ENCODE measurements around the gene KAZALD1. TPM values are rescaled to one million over a fixed set of nuclear protein-coding genes. Genes with fewer than 3 reads are reported as not detected.
A peak's percentile ranks its signal among the peaks of the same experiment; 100 is the strongest.

Gene KAZALD1
- total RNA-seq, 6 donors from 2014 or later: 3.8 to 11.9 (median 9.8) TPM

- Histone ChIP-seq H3K4me3 (no peak overlapping the region), H3K9me3 (no peaks in the 10 kb centered on the region), H3K4me1 (peaks cover 10 to 26% (median 15%) of the 10 kb centered on the region in 4 donors), H3K27me3 (no peaks in the 10 kb centered on the region), H3K27ac (no peak overlapping the region), H3K36me3 (peaks cover 22 to 59% (median 46%) of the 10 kb centered on the region in 4 donors)
- WGBS, 2 donors: 84 to 86% methylated on average over 5 of the region's 5 CpGs
- no peak for ATAC-seq (ENCODE audit: low FRiP score in 2 of 2)
- DNase-seq: peak in 1 of 2 donors; percentile 49
- TF ChIP-seq EP300 (IDR thresholded peaks at IDR 0.05): no peak
These were observed 23.3 kb upstream of the KAZALD1 start for GRCh38 chr10:101038484-101038883.

- H3K27ac ChIP-seq: no peak overlapping the region
- no peak for ATAC-seq (ENCODE audit: low FRiP score in 2 of 2)
- 97% methylated on average over 3 of the region's 3 CpGs for WGBS, 2 donors
- peaks cover 15 to 25% (median 18%) of the 10 kb centered on the region in 4 donors for H3K4me1 ChIP-seq
- no peak overlapping the region for H3K4me3 ChIP-seq
- no peaks in the 10 kb centered on the region for H3K27me3 ChIP-seq
- H3K36me3 ChIP-seq: peaks cover 22 to 53% (median 41%) of the 10 kb centered on the region in 4 donors
- no peak for DNase-seq
- H3K9me3 ChIP-seq: no peaks in the 10 kb centered on the region
- TF ChIP-seq POLR2A (IDR thresholded peaks at IDR 0.05): no peak
These were observed 21.7 kb upstream of the KAZALD1 start for GRCh38 chr10:101040061-101040460.

- no peak overlapping the region for H3K27ac ChIP-seq
- no peak for TF ChIP-seq EP300 (IDR thresholded peaks at IDR 0.05)
- no peak for TF ChIP-seq POLR2A (IDR thresholded peaks at IDR 0.05)
- TF ChIP-seq POLR2AphosphoS5 (IDR thresholded peaks at IDR 0.05): no peak
- no peak for TF ChIP-seq CTCF (IDR thresholded peaks at IDR 0.05)
- WGBS, 2 donors: 25 to 38% methylated on average over 2 of the region's 2 CpGs
- ATAC-seq (ENCODE audit: low FRiP score in 2 of 2) (no peak), DNase-seq (no peak)
- no peaks in the 10 kb centered on the region for H3K9me3 ChIP-seq
- no peaks in the 10 kb centered on the region for H3K27me3 ChIP-seq
- H3K36me3 ChIP-seq: peaks cover 22 to 45% (median 34%) of the 10 kb centered on the region in 4 donors
- H3K4me1 ChIP-seq: peaks cover 15 to 25% (median 18%) of the 10 kb centered on the region in 4 donors
- no peak overlapping the region for H3K4me3 ChIP-seq
These were observed 20.9 kb upstream of the KAZALD1 start for GRCh38 chr10:101040851-101041250.

GRCh38 chr10:101041252-101041761, 20.5 kb upstream of the KAZALD1 start:
- peak; percentile 84 to 87 for ATAC-seq (ENCODE audit: low FRiP score in 2 of 2)
- WGBS, 2 donors: 18 to 20% methylated on average over 6 of the region's 6 CpGs
- peaks cover 15 to 25% (median 18%) of the 10 kb centered on the region in 4 donors for H3K4me1 ChIP-seq
- no peaks in the 10 kb centered on the region for H3K27me3 ChIP-seq
- DNase-seq: peak in 1 of 2 donors; percentile 80
- peaks cover 22 to 40% (median 29%) of the 10 kb centered on the region in 4 donors for H3K36me3 ChIP-seq
- TF ChIP-seq EP300 (IDR thresholded peaks at IDR 0.05) (no peak), POLR2AphosphoS5 (IDR thresholded peaks at IDR 0.05) (no peak), CTCF (IDR thresholded peaks at IDR 0.05) (peak; percentile 52 to 86 (median 73)), POLR2A (IDR thresholded peaks at IDR 0.05) (no peak)
- peak overlapping the region in 1 of 4 donors; percentile 89 for H3K27ac ChIP-seq
- no peaks in the 10 kb centered on the region for H3K9me3 ChIP-seq
- H3K4me3 ChIP-seq: no peak overlapping the region

GRCh38 chr10:101042118-101042517, 19.7 kb upstream of the KAZALD1 start:
- 70 to 76% methylated on average over 4 of the region's 4 CpGs for WGBS, 2 donors
- ATAC-seq (ENCODE audit: low FRiP score in 2 of 2) (no peak), DNase-seq (no peak)
- Histone ChIP-seq H3K36me3 (peaks cover 15 to 32% (median 21%) of the 10 kb centered on the region in 4 donors), H3K27ac (peak overlapping the region; percentile 84 to 96 (median 87)), H3K27me3 (peaks cover 0 to 6% (median 0%) of the 10 kb centered on the region in 4 donors), H3K4me3 (peak overlapping the region in 3 of 4 donors; percentile 45 to 59 (median 56)), H3K4me1 (peaks cover 15 to 25% (median 18%) of the 10 kb centered on the region in 4 donors), H3K9me3 (no peaks in the 10 kb centered on the region)
- TF ChIP-seq POLR2A (IDR thresholded peaks at IDR 0.05) (no peak), EP300 (IDR thresholded peaks at IDR 0.05) (no peak), CTCF (IDR thresholded peaks at IDR 0.05) (no peak), POLR2AphosphoS5 (IDR thresholded peaks at IDR 0.05) (no peak)
